Stimulated activated CD4-positive, alpha-beta T cell treated with anti-CD3 and anti-CD28 coated beads, Interleukin-4, amount 100 ng/mL, for 1 hour (primary cell): ENCODE results near the gene ZNF77.
"Not testable (repeated sequence)": the region's sequence is repeated elsewhere in the genome, so short reads cannot be mapped to it uniquely, and the experiment has no call there.

Source experiments
- DNase-seq: peaks from one replicate; pipeline ENCODE4 v3.0.0-alpha.2; 2020

Gene ZNF77

GRCh38 chr19:2944775-2945574 is at the start of gene ZNF77:
TSS of gene ZNF77 (minus strand) at chr19:2944971. CDS start at chr19:2944840, 131 bp downstream.
- peak; percentile 99 for DNase-seq

GRCh38 chr19:2993579-2993978 is 48.8 kb upstream of the ZNF77 start:
- no peak for DNase-seq

DNA sequence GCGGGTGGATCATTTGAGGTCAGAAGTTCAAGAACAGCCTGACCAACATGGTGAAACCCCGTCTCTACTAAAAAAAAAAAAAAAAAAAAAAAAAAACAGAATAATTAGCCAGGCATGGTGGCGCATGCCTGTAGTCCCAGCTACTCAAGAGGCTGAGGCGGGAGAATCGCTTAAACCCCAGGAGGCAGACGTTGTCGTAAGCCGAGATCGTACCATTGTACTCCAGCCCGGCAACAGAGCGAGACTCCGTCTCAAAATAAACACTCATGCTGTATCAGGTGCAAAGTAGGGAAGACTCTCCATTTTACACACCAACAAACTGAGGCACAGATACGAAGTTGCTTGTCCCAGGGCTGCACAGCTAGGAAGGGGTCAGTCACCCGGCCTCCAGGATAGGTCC is 48.2 kb upstream of the ZNF77 start:
- no peak for DNase-seq

DNA sequence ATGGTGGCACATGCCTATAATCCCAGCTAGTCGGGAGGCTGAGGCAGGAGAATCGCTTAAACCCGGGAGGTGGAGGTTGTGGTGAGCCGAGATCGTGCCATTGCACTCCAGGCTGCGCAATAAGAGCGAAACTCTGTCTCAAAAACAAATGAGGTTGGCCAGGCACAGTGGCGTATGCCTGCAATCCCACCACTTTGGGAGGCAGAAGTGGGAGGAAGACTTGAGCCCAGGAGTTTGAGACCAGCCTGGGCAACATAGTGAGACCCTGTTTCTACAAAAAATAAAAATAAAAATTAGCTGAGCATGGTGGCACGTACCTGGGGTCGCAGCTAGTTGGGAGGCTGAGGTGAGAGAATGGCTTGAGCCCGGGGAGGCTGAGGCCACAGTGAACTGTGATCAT is 47.6 kb upstream of the ZNF77 start:
- DNase-seq: not testable (repeated sequence)

GRCh38 chr19:2989236-2989946 is 44.6 kb upstream of the ZNF77 start:
- no peak for DNase-seq

DNA sequence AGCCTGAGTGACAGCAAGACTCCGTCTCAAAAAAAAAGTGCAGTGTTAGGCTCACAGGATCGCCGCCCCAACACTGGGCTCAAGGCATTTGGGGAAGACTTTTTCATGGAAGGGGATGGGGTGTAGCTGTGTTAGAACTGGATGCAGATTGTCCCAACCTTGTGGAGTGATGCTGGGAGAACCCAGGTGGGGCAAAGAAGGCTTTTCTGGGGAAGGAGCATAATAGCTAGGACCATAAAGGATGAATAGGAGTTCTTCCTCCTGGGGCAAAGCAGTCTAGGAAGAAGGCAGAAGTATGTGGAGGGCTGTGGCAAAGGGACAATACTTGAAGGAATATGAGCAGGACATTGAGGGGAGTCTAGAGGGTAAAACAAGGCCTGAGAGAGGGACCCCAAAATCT is 43.8 kb upstream of the ZNF77 start:
- DNase-seq: no peak

DNA sequence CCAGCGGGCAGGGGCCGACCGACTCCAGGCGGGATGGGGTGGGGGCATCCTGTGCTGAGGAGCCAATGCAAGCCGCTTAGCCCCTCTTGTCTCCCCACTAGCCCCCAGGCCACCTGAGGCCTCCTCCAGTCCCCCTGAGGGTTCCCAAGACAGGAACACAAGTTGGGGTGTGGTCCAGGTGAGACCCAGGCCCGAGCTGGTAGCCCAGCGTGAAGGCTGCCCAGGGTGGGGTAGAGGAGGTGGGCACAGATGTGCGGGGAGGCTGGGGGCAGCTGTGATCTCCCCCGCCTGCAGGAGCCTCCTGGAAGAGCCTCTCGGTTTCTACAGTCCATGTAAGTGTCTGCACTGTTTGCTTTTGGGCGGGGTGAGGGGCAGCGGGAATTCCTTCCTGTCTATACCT is 43.0 kb upstream of the ZNF77 start:
- DNase-seq: no peak

GRCh38 chr19:2986951-2987524 is 42.3 kb upstream of the ZNF77 start:
- DNase-seq: no peak

- no peak for DNase-seq
Measured at GRCh38 chr19:2984215-2984528, 39.4 kb upstream of the ZNF77 start.

- no peak for DNase-seq
Measured at GRCh38 chr19:2983351-2984214, 38.8 kb upstream of the ZNF77 start.

GRCh38 chr19:2982983-2983350 is 38.2 kb upstream of the ZNF77 start:
- no peak for DNase-seq

DNA sequence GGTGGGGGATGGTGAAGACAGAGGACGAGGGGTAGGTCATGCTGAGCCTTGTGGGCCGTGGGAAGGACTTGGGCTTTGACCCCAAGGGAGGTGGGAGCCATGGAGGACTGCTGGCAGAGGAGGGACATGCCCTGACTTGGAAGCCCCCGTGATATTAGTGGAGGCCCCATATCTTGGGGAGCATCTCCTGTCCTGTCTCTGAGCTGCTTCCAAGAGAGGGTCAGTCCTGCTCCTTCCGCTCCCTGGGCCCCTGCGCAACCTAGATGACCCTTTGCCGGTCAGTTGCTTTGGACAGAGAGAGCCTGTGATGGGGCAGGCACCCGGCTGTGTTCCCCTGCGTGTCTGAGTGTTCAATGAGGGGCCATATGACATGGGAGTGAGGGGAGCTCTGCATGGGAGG is 37.8 kb upstream of the ZNF77 start:
- no peak for DNase-seq

- DNase-seq: no peak
Measured at GRCh38 chr19:2981898-2982297, 37.1 kb upstream of the ZNF77 start.

DNA sequence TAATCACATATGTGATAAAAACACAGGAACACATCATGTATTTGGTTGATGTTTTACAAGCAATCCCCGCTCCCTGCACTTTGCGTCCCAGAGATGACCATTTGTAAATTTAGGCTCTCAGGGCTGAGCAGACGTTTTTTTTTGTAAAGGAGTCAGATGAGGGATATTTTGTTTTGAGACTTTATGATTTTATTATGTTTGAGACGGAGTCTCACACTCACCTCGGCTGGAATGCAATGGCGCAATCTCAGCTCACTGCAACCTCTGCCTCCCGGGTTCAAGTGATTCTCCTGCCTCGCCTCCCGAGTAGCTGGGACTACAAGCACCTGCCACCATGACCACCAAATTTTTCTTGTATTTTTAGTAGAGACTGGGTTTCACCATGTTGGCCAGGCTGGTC is 34.0 kb upstream of the ZNF77 start:
- DNase-seq: no peak

DNA sequence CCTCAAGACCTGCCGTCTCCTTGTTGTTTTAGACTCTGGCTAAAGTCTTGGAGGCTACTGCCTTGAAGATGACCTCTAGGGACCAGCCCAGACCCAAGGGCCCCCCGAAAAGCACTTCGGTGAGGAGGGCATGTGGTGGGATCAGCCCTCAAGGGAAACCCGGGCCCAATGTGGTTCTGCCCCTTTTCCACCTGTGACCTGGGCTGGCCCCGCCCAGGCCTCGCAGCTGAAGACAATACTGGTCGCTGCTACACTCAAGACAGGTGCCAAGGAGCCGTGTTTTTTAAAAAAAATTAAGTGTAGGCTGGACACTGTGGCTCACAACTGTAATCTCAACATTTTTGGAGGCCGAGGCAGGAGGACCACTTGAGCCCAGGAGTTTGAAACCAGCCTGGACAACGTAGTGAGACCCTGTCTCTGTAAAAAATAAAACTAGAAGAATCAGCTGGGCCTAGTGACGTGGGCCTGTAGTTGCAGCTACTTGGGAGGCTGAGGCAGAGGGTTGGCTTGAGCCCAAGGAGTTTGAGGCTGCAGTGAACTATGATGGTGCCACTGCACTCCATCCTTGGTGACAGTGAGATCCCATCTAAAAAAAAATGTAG is 33.5 kb upstream of the ZNF77 start:
- DNase-seq: no peak

DNA sequence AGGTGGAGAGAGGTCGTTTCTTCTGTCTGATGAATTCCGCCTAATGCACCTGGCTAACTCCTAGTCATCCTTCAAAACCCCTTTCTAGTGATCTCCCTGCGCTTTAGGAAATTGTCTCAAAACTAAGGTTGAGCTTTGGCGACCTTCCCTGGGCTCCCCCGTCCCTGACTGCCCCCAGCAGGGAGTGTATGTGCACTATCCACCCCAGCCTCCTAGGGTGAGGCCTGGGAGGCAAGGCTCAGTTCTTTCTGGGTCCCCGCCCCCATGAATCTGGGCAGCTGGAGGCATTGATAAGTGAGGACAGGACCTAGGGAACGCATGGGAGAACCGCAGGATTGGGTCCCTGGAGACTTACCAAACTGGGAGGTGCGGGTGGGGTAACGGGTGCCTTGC is 33.0 kb upstream of the ZNF77 start:
- DNase-seq: no peak

GRCh38 chr19:2977001-2977745 is 32.4 kb upstream of the ZNF77 start, which contains the start of gene TLE6:
TSS of gene TLE6 (plus strand) at chr19:2977564. CDS start at chr19:2978234, 670 bp downstream.
- DNase-seq: peak; percentile 93

DNA sequence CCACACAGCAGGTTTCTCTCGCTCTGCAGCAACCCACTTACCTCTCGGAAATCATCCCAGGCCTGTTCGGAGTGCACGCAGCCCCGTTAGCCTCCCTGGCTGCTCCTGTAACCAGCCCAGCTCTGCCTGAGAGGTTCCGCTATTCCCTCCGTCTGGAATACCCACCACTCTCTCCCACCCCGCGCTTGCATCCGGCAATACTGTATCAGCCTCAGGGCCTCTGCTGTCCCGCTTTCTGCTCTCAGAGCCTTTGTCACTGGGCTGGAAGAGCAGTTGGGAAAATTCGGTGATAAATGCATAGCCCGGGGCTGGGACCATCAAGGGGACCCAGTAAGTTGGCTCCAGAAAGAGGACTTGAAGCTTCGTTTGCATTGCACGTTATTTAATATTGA is 31.8 kb upstream of the ZNF77 start:
- DNase-seq: no peak

DNA sequence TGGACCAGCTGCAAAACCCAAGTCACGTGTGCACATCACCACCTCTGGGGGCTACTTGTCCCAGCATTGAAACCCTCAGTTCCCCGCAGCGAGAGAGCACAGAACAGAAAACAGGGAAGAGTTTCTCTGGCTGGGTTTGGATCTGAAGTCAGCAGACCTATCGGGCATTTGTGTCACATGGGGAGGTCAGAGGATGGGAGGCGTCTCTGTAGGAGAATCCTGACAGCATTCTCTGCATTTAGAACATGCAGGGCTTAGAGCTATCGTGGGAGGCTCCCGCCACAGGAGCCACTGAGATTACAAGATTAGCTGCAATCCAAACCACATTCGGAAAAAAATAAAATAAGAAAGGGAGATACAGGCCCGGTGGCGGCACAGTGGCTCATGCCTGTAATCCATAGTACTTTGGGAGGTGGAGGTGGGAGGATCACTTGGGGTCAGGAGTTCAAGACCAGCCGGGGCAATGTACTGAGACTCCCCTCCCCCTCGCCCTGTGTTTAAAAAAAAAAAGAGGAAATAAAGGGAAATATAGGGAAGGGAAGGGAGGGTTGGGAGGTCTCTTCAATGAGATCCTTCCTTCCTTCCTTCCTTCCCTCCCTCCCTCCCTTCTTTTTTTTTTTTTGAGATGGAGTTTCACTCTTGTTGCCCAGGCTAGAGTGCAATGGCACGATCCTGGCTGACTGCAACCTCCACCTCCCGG is 29.7 kb upstream of the ZNF77 start:
- no peak for DNase-seq

DNA sequence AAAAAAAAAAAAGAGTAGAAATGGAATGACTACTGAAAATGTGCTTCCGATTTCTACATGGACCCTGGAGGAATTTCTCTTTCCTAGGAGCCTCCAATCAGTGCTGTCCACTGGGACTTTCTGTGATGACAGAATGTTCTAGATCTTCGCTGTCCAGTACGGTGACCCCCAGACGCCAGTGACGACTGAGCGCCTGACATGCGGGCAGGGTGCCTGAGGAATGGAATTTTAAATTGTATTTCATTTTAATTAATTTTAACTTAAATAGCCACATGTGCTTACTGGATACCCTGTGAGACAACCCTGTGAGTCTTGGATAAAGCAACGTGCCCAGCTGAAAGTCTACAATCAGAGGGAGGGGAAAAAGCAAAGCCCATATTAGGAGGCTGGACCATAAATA is 28.5 kb upstream of the ZNF77 start:
- no peak for DNase-seq

- DNase-seq: no peak
Measured at GRCh38 chr19:2970201-2970835, 25.5 kb upstream of the ZNF77 start.
